ENCODE measurements around the gene FUT8.

Gene FUT8

DNA sequence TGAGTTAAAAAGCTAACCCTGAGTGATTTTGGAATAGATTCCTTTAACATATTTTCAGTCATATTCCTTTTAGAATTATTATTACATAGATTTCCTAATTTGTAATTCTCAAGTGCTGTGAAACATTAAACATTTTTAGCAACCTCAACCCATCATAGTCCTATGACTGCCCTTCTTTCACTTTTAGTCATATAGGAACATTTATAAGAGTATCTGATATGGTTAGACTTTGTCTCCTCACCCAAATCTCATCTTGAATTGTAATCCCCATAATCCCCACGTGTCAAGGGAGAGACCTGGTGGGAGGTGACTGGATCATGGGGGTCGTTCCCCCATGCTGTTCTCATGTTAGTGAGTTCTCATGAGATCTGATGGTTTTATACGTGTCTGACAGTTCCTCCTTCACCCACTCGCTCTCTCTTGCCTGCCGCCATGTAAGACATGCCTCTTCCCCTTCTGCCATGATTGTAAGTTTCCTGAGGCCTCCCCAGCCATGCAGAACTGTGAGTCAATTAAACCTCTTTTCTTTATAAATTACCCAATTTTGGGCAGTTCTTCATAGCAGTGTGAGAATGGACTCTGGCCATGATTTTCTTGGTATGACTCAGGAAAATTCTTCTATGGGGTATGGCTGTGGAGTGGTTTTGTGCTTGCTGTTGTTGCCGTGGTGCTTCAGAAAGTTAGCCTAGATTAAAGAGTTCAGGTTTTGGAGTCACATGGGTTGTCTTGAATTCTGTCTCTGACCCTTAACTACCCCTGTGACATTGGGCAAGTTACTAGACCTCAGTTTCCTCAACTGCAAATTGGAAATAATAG lies 83.9 kb downstream of the FUT8 start:
- no peak for DNase-seq

DNA sequence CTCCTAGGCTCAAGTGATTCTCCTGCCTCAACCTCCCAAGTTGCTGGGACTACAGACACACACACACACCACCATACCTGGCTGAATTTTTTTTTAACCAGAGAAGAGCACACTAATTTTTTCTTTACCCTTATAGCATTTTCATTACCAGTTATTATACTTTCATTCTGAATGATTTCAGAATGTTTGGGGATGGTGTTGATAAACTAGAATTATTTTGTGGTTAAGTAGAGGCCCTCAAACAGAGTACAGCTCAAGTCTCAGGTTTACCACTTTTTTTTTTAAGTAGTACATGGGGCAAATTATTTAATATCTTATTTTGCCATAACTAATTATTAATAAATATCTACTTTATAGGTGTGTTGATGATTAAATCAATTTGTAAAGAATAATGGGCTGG lies 86.6 kb downstream of the FUT8 start:
- DNase-seq = no peak

DNA sequence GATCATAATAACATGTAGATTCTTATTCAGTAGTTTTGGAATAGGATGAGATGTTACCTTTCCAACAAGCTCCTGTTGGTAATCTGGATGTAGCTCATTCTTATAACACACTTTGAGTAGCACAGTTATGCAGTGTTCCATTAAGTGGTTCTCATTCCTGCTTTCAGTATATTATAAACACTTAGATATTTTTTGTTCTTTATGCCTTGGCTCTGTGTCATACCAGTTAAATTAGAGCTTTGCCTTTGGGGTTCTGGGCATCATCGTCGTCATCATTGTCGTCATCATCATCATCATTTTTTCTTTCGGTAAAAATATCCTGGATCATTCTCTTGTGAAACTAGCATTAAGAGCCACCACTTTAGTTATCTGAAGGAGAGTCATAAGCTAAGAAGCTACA lies 87.5 kb downstream of the FUT8 start:
- DNase-seq = no peak

DNA sequence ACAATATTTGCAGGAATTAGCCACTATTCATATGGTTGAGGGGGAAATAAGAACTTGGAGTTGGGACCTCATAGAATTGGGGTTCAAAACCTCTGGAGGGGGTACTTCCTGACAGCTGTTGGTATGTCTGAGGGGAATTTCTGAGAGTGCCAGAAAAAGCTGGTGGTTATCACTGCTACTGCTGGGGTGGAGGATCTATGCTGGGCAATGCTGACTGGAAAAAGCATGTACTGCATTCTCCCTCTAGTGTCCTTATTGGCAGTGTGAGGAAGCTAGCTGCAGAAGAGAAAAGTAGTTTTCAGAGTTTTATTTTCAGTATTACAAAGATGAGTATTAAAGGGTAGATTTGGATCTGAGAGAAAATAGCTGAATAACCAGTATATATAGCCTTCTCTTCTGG lies 88.8 kb downstream of the FUT8 start:
- no peak for DNase-seq

DNA sequence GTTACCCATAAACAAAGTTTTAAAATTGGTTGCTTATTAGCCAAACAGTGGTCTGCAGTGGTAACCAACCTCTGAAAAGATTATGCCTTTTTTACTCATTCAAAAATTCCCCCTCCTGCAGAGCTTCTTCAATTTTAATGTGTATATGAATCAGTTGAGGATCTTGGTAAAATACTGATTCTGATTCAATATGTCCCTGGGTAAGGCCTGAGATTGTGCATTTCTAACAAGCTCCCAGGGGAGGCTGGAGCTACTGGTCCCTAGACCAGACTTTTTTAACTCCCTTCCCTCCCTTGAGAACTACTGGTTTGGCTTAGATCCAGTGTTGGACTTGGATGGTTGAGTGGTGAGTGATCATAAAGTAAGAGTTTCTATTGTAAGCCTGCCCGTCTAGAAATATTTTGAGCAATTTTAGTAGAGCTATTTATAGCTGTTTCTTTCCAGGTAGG lies 90.2 kb downstream of the FUT8 start:
- DNase-seq = no peak

DNA sequence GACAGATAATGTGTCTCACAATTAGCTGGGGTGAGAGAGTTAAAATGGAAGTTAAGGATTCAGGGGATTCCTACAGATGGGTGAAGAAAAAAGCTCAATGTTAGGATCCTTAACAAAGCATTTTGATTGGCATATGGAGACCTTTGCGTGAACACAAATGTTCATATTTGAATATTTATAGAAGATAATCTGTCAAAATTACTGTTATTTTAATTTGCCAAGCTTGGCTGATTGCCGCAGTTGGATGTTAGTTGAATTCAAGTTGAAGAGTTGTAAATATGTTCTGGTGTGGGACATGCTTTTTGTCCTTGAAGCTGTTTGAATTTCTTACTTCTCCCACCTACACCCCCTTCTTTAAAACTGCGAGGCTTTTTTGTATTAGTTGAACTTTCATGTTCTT lies 91.2 kb downstream of the FUT8 start:
- DNase-seq = no peak

DNA sequence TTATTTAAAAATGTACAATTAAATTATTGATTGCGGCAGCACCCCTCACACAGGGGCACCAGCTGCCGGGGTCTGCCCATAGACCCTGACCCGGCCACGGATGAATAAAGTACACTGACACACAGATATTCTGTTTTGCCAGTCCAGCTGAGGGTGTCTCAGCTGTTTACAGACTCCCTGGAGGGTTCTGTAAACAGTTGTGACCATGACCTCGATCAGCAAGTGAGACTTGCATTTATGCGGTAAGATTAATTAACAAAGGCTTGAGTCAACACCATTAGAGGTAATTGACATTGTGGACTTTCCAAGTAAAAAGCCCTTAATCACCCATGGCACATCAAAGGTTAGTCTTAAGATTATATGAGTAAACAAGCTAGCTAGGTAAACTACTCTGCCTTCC lies 94.3 kb downstream of the FUT8 start:
- peak; percentile 98 for DNase-seq

DNA sequence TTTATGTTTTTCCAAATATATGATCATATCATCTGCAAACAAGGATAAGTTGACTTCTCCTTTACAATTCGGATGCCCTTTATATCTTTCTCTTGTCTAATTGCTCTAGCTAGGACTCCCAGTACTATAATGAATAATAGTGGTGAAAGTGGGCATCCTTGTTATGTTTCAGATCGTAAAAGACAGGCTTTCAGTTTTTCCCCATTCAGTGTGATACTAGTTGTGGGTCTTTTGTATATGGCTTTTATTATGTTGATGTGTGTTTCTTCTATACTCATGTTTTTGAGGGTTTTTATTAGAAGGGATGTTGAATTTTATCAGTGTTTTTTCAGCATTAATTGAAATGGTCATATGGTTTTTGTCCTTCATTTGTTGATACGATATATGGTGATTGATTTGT lies 97.3 kb downstream of the FUT8 start:
- DNase-seq = no peak

DNA sequence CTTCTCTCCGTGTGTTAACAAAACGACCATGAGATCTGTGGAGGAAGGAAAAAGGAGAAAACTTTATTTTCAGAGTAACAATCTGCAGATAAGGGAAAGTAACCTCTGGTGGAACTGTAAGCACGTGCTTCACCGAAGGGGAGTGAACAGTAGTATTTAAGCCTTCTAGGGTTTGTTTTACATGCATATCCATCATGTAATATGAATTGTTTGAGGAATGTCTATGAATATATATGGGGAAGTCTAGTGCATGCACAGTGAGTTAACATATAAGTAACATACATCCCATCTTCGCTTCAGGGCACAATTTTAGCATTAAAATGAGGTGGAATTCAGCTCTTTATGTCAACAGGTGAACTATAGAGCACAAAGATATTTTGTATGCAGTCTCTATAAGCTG lies 101.1 kb downstream of the FUT8 start:
- DNase-seq = no peak

DNA sequence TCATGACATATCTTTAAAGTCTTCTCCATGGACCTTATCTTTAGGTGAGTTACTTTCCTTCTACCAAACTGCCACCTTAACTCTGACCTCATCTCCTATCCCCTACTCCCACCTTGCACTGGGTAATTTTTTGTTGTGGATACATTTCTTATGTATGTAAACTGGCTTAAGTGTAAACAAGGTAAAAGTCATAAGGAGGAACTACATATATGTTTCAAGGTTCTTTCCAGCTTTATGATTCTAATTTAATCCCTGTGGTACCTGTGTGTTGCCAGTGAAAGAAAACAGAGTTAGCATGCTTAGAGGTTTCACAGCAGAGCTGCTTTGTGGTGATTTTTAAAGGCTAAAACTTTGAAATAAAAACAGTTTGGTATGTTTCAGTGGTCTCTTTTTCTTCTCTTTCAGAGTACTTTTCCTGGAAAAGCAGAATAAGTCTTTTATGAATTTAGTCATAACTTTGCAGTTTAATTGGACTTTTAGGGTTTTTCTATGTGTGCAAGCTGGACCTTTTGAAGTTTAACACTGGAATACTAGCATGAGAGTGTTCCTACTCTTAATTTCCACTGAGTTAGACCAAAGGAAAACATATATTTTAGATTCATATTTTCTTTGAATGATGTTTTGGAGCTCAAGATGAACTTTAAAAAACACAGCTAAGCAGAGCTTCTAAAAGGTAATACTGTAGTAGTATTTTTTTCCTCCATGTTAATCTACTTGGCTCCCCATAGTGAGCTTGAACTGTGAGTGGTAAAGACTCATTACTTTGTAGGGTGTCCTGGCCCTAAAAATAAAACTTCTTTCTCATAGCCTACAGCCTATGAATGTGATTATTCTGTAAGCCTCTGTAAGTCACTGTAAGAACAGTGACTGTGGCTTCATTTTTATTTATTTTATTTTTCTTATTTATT lies 105.4 kb downstream of the FUT8 start:
- no peak for DNase-seq

DNA sequence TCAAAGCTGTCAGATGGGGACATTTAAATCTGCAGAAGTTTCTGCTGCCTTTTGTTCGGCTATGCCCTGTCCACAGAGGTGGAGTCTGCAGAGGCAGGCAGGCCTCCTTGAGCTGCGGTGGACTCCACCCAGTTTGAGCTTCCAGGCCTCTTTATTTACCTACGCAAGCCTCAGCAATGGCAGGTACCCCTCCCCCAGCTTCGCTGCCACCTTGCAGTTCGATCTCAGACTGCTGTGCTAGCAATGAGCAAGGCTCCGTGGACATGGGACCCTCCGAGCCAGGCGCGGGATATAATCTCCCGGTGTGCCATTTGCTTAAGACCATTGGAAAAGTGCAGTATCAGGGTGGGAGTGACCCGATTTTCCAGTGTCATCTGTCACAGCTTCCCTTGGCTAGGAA lies 115.5 kb downstream of the FUT8 start:
- DNase-seq = no peak

DNA sequence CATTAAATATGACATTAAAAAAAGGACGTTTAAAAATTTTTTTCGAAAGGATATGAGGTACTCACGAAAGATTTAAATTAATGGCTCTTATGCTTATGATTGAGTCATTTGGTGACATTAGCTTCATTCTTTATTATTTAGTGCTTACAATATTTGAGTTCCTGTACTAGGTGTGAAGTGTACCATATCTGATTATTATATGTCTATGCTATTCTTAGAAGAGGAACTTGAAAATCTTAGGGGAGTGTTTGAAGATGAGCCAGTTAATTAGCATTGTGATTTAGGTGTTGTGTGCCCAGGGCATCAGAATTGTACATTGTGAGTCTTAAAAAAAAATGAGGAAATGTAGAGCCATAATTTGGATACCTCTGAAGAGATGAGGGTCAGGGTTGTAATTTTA lies 118.6 kb downstream of the FUT8 start:
- no peak for DNase-seq

DNA sequence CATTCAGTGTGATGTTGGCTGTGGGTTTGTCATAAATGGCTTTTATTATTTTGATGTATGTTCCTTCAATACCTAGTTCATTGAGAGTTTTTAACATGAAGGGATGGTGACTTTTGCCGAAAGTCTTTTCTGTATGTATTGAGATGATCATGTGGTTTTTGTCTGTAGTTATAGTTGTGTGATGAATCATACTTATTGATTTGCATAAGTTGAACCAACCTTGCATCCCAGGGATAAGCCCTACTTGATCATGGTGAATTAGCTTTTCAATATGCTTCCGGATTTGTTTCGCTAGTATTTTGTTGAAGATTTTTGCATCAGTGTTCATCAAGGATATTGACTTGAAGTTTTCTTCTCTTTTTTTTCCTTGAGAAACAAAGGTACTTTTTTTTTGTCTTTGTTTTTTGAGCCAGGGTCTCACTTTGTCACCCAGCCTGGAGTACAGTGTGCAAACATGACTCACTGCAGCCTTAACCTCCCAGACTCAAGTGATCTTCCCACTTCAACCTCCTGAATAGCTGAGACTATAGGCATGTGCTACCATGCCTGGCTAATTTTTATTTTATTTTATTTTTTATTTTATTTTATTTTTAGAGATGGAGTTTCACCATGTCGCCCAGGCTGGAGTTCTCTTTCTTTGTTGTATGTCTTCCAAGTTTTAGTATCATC lies 121.3 kb downstream of the FUT8 start:
- no peak for DNase-seq

DNA sequence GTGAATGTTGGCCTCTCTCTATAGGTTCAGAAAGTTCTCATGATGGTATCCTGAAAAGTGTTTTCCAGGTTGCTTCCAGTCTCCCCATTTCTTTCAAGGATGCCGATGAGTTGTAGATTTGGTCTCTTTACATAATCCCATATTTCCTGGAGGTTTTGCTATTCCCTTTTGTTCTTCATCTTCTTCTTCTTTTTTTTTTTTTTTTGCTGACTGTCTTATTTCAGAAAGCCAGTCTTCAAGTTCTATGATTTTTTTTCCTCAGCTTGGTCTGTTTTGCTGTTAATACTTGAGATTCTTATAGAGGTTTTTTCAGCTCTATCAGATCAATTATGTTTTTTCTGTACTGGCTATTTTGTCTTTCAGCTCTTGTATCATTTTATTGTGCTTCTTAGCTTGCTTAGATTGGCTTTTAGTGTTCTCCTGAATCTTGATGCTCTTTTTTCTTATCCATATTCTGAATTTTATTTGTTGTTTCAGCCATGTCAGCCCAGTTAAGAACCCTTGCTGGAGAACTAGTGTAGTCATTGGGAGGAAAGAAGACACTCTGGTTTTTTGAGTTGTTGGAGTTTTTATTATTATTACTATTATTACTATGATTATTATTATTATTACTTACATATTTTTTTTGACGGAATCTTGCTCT lies 124.4 kb downstream of the FUT8 start:
- DNase-seq = no peak

DNA sequence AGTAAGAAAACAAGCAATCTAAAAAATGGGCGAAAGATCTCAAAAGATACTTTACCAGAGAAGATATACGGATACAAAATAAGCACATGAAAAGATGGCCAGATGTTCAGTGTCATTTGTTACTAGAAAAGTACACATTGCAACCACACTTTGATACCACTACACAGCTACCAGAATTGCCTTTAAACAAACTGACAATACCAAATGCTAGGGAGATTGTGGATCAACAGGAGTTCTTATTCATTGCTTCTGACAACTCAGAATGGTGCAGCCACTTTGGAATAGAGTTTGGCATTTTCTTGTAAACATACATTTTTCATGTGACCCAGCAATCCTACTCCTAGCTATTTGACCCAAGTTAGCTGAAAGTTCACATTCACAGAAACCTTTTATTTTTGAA lies 136.3 kb downstream of the FUT8 start:
- DNase-seq = no peak

DNA sequence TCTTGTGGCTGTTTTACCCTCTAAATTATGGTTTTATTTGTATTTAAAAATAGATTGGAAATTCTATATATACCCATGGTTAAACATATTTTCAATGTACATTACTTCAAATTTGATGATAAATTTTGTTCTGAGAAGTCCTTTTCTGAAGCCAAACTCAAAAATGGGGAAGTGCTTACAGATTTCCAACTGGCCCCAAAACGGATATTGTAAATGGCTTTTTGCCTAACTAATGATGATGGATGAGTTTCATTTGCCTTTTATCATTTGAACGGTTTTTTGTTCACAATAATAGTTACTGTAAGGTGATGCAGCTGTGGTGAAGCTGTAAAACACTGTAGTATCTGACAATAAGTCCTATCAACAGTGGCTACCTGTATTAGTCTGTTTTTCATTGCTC lies 136.9 kb downstream of the FUT8 start:
- no peak for DNase-seq

DNA sequence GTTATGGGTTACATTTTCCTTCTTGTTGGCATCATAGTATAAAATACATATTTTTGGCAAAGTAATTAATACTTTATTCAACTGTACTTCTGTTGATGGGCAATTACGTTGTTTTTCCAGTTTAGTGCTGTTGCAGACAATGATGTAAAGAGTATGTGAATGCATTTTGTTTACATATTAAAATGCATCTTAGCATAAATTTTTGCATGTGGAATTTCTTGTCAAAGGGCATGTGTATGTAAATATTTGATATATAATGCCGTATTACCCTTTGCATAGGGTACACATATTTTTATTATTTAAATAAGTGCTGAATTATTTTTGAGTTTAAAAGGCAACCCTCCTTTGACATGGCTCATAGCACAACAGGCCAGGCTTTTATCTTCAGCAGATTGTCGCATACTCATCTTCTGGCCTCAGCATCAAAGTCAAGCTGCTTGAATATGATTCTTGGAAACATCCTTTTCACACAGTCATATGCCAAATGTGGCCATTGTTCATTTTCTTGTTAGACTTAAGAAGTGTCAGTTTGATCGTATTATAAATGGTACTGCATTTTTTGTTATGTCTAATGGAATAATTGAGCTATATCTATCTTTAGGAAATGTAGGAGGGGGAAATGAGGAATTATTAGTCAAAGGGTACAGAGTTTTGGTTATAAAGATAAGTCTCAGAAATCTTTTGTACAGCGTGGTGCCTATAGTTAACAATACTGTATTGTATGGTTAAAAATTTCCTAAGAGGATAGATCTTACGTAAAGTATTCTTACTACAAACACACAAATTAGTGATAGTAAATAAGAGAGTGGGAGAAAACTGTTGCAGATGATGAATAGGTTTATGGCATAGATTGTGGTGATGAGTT lies 138.5 kb downstream of the FUT8 start:
- DNase-seq = no peak

DNA sequence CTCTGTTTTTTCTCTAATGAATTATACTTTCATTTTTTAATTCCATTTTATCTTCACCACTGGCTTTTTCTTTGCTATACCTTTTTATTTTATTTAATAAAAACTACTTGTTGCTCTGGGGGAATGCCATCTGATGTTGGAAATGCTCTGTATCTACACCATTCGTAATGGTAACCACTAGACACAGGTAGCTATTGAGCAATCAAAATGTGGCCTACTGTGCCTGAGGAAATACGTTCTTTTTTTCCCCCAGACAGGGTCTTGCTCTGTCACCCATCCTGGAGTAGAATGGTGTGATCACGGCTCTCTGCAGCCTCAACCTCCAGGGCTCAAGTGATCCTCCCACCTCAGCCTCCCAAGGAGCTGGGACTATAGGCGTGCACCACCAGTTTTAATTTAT lies 140.2 kb downstream of the FUT8 start:
- DNase-seq = no peak

DNA sequence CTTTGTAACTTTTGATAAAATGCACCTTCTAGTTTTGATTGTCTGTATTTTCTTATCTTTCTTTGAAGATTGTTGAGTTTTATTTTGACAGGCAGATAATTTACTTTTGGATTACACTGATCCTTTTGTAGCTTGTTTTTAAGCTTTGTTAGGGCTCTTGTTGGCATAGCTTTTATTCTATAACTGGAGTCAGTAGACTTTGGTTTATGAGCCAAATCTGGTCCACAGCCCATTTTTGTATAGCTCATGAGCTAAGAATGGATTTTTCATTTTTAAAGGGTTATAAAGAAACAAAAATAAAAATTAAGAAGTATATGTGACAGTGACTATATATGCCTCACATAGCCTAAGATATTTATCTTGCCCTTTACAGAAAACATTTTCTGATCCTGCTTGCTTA lies 142.3 kb downstream of the FUT8 start:
- DNase-seq = no peak

DNA sequence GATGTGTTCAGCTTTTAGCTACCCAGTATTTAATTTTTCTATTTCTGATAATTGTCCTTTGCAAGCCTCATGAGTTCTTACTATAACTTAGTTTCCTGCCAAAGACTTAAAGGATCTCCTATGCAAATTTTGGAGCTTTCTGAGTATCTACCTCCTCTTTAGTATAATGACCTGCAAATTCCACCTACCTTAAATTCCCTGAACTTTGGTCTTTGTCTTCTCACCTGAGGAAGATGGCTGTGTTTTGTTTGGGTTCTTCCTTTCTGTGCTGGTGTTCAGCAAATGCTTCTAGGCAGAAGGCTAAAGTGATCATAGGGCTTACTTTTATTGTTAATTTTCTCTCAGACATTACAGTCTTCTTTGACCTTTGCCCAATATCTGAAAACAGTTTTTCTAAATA lies 142.8 kb downstream of the FUT8 start:
- DNase-seq = no peak

DNA sequence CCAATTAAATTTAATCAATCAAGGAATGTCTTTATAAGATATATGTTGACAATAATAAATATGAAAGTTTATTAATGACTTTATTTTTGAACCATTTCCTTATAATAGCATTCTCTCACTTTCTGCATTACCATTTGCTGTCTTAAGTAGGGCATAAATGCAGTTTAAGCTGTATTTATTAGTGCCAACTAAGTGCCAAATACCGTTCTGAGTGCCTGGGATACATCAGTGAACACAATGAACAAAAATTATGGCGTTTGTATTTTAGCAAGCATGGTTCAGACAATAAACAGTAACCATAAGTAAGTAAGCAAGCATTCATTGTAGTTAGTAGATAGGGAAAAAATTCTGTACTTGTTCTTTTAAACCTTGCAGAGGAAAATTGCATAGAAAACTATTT lies 145.8 kb downstream of the FUT8 start:
- no peak for DNase-seq
